HCT116 (cell line): ENCODE data around the gene AFAP1.

Experiments used
- EGR1 ChIP-seq: IDR thresholded peaks from 2 replicates; pipeline ENCODE4 v1.6.1; 2012; ENCODE audit warnings: low read depth
- EZH2 ChIP-seq: fragments of 200-600 bp; sonication (generic); IDR thresholded peaks from 2 replicates; pipeline ENCODE4 v1.6.1; 2017; ENCODE audit warnings: antibody characterized with exemption, mixed run types
- EZH2phosphoT487 ChIP-seq: fragments of 200-600 bp; IDR thresholded peaks from 2 replicates; pipeline ENCODE4 v1.6.1; 2018; ENCODE audit warnings: antibody characterized with exemption, borderline replicate concordance
- POLR2A ChIP-seq: IDR thresholded peaks from 2 replicates; pipeline ENCODE4 v1.7.0; 2011; ENCODE audit warnings: borderline replicate concordance; ENCODE audit not compliant: insufficient read depth, insufficient read length; ENCODE audit errors: extremely low read depth
- YY1 ChIP-seq: IDR thresholded peaks from 2 replicates; pipeline ENCODE4 v1.6.1; 2011; ENCODE audit warnings: low read length, low read depth, moderate library complexity, mild to moderate bottlenecking; ENCODE audit not compliant: insufficient replicate concordance; ENCODE audit errors: extremely low read depth
- ZFX ChIP-seq: fragments of 450-650 bp; IDR thresholded peaks from 2 replicates; pipeline ENCODE4 v1.6.1; 2017
- TF ChIP-seq, protein P1 (sequence below), 3 experiments: fragments of 200-600 bp in 1 of 3; sonication (generic) in 1 of 3; IDR thresholded peaks in 2 of 3; conservative IDR thresholded peaks in 1 of 3; 2 replicates each; pipeline ENCODE4 v1.5.1; 2012 to 2017; ENCODE audit warnings: low read depth in 2 of 3, low read length in 2 of 3, antibody characterized with exemption in 1 of 3, borderline replicate concordance in 1 of 3, control low read depth in 1 of 3, mild to moderate bottlenecking in 1 of 3, mixed read lengths in 1 of 3, mixed run types in 1 of 3, moderate library complexity in 1 of 3; ENCODE audit not compliant: insufficient read depth in 1 of 3

DNA sequence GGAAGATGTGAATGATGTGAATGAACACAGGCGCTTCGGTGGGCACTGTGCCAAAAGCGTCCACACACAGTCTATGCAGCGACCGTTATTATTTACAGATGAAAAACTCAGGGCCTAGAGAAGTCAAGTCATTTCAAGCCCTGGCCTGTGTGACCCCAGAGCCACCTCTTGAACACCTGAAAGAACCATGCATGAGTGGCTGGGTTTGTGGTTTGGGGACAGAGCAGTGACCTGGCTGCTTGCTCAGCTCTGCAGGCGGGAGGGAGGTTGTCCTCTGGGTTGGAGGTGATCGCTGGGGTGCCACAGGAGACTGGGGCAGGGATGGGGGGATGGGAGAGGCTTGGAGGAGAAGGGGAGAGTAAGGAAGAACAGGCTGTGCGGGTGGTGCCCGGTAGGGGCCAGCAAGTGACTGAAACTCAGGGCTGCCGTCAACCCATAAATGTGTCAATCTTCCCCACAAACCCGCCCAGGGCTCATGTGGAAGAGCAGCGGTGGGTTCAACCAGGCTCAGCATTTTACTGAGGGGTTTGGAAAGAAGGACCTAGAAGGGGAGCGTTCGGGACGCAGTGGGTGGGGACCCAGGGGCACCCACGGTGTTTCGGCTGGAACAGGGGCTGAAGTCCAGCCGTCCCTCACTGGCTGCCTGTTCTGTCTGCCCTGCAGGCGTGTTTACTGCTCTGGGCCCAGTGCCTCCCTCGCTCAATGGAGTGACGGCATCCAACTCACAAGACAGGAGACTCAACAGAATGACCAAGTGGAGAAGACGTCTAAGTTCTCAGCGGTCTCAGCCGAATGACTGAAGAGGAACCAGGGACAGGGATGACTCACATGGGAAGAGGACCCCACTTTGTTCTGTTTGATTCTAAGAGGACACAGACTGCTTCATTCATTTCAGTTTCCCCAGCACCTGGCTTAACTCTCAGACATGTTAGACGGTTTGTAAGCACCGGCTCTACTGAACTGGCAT, 167.8 kb downstream of the AFAP1 start:
- TF ChIP-seq YY1 = no peak
- TF ChIP-seq, protein P1, sequence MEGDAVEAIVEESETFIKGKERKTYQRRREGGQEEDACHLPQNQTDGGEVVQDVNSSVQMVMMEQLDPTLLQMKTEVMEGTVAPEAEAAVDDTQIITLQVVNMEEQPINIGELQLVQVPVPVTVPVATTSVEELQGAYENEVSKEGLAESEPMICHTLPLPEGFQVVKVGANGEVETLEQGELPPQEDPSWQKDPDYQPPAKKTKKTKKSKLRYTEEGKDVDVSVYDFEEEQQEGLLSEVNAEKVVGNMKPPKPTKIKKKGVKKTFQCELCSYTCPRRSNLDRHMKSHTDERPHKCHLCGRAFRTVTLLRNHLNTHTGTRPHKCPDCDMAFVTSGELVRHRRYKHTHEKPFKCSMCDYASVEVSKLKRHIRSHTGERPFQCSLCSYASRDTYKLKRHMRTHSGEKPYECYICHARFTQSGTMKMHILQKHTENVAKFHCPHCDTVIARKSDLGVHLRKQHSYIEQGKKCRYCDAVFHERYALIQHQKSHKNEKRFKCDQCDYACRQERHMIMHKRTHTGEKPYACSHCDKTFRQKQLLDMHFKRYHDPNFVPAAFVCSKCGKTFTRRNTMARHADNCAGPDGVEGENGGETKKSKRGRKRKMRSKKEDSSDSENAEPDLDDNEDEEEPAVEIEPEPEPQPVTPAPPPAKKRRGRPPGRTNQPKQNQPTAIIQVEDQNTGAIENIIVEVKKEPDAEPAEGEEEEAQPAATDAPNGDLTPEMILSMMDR (IDR thresholded peaks at IDR 0.05 in 2 of 3, conservative IDR thresholded peaks at IDR 0.05 in 1 of 3; ENCODE audit: borderline replicate concordance in 1 of 3, insufficient read depth in 1 of 3, low read depth in 2 of 3, low read length in 2 of 3) = no peak
- TF ChIP-seq POLR2A = no peak
- TF ChIP-seq ZFX = no peak
- TF ChIP-seq EZH2phosphoT487 = no peak
- TF ChIP-seq EZH2 = no peak
- no peak for TF ChIP-seq EGR1
